GM18505 (cell line): ENCODE measurements around the gene CDH4.

ENCODE experiments used
- ATAC-seq: cut with Tn5 transposase; IDR thresholded peaks from one replicate; pipeline ENCODE4 v1.9.1; 2021; ENCODE audit not compliant: unreplicated experiment
- POLR2A ChIP-seq: IDR thresholded peaks from 4 replicates; pipeline ENCODE4 v1.6.1; 2011; ENCODE audit warnings: borderline replicate concordance; ENCODE audit not compliant: insufficient read depth, insufficient read length; ENCODE audit errors: extremely low read depth

The CDH4 gene

DNA sequence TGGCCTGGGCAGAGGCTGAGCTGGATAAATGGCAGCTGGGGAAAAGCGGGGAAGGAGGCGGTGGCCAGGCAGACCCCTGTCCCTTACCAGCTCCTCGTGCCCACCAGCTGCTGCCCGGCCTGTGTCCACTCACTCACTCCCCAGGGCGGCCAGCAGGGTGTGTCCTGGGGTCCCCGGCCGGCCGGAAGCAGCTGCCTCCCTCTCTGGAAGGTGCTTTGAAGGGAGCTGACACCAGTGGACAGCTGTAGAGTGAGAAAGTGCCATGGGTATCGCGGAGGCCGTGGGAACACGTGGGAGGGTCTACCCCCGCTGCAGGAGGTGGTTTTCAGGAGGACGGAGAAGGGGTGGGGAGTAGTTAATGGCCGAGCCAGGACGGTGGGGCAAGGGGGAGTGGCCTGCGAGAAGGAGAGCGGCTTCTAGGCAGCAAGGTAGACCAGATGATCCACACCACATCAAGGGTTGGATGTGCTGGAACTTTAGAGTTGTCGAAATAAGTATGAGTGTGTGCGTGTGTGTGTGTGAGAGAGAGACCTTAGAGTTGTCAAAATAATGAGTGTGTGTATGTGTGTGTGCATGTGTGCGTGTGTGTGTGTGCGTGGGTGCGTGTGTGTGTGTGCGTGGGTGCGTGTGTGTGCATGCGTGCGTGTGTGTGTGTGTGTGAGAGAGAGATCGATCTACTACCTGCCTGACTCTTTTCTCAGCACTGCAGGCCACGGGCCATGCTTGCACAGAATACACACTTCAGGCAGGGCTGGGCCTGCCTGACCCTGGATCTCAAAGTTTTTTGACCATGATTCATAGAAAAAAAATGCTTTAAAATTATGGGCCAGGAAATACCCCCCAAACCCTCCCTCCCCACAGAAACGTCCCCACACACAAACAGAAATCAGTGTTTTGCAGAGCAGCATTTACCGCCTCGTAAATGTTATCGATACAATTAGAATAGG is 43.9 kb downstream of the CDH4 start:
- no peak for ATAC-seq
- no peak for TF ChIP-seq POLR2A

DNA sequence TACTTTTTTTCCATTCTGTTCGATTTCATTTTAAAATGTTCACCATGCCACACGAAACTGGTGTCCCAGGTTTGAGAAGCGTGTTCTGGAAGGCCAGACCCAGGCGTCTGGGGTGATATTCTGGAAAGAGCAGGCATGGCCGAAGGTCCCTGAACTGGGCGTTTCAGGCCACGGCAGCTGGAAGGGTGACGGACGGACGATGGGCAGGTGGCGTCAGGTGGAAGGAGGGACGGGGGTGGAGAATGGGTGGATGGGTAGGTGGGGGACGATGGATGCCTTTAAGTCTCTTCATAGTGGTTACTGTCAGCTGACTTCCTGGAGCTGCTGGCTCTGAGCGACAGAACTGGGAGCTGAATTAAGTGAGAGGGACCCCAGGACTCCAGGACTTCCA is 44.6 kb downstream of the CDH4 start:
- no peak for ATAC-seq

DNA sequence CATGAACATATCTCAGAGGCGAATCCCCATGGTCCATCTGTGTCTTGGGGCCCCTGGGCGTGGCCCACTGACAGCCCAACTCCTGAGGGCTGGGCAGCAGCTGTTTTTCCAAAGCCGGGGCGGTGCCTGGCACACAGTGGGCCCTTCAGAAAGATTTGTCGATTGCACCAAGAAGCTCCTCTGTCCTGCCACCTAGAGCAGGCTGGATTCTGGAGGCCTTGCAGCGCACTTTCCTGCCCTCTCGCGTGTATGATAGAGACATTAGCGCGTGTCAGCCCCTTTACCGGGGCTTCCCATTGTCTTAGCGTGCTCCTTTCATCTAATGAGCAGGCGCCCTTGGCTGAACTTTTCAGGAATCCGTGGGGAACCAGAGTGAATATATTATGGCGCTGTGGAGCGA is 45.4 kb downstream of the CDH4 start:
- TF ChIP-seq POLR2A = no peak
- no peak for ATAC-seq

More for the DNA sequence above, 44.6 kb downstream of the CDH4 start:
- TF ChIP-seq POLR2A = no peak

DNA sequence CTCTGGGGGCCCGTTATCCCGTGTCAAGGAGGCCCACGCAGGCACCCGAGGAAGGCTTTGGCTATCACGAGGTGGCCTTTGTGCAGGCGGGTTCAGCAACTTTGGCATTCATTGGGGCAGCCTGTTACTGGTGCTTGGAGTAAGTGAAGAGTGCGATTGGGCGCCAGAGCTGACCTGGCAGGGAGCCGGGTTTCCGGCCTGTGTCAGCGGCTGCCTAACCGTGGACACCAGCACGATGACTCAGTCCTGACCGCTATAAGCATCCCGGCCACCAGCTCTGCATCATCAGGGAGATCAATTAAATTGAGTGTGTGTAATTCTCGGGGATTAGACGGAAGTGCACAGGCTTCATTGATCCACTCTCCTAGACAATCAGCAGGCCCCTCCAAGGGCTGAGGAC is 45.9 kb downstream of the CDH4 start:
- TF ChIP-seq POLR2A = no peak
- no peak for ATAC-seq

DNA sequence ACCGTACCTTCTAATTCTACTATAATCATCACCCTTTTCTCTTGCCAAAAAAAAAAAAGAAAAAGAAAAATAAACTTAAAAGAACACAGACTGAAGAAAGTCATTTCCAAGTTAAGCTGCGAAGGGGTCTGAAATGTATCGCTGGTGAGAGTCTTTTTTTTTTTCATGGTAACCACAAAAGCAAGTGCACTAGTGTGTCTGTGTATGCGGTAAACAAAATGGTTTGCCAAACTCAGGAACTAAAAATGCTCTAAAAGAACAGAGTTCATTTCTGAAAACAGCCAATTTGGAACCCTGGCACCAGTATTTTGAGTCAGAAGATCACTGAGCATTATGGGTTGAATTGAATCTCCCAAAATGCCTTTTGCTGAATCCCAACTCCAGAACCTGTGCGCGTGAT is 46.6 kb downstream of the CDH4 start:
- no peak for ATAC-seq
- TF ChIP-seq POLR2A = no peak

DNA sequence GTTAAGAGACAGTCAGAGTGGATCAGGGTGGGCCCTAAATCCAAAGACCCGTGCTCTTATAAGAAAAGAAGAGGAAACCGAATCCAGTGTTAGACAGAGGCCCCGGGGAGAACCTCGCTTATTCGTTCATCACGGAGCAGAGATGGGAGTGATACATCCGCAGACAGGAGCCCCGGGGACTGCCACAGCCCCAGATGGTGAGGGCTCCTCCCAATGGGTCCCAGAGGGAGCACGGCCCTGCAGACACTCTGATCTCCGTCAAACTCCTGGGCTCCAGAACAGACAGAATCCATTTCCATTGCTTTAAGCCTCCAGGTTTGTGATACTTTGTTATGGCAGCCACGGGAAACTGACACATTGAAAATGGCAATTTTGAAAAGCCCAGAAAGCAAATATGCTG is 47.0 kb downstream of the CDH4 start:
- ATAC-seq = no peak

DNA sequence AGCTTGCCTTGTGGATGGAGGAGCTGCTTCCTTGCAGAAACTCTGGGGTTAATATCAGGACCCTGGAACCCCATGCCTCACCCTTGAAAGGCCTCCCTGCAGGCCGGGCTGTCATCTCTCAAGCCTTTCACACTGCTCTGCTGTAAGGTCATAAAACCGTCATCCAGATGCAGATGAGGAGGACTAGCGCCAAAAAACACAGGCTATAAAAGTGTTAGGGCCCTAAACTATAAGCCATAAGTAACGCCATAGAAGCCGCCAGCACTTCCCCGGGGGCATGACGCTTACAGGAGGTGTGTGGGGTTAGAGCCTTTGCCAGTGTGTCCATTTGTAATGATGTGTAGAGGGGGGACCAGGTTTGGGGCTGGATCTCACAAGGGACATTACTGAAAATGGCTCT is 47.6 kb downstream of the CDH4 start:
- no peak for TF ChIP-seq POLR2A
- no peak for ATAC-seq

More for the DNA sequence above, 47.0 kb downstream of the CDH4 start:
- no peak for TF ChIP-seq POLR2A

DNA sequence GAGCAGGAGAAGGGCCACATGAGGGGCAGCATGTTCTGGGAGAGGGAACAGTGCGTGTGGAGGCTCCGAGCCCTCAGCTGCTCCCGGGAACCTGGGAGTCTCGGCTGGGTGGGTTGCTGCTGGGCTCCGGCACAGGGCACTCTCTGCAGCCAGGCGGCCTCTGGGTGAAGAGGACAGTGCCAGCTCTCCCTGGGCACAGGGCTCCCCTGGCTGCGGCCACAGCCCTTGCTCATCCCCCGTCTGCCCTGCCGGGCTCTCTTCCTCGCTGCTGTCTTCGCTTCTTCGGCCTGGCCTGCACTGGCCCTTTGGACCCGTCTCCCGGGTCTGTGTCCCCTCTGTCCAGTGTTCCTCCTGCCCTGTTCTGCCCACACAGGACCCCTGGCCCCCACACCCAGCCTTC is 48.2 kb downstream of the CDH4 start:
- no peak for TF ChIP-seq POLR2A
- ATAC-seq = no peak

DNA sequence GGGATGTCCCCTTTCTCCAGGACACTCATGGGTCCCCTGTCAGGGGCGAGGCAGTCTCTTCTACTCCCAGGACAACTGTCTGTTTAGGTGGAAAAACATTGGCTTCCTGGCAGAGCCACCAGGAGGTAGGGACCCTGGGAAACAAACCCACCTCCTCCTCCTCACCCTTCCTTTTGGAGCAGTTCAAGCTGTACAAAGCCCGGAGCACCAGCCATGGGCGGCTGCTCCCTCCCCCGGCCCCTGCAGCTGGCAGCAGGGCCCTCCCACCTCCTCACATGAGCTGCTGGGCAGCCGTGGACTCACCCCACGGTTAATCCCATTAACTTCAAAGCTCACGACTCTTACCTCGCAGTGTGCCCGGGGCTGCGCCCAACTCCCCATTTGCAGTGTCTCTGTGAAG is 48.6 kb downstream of the CDH4 start:
- no peak for ATAC-seq
- TF ChIP-seq POLR2A = no peak

DNA sequence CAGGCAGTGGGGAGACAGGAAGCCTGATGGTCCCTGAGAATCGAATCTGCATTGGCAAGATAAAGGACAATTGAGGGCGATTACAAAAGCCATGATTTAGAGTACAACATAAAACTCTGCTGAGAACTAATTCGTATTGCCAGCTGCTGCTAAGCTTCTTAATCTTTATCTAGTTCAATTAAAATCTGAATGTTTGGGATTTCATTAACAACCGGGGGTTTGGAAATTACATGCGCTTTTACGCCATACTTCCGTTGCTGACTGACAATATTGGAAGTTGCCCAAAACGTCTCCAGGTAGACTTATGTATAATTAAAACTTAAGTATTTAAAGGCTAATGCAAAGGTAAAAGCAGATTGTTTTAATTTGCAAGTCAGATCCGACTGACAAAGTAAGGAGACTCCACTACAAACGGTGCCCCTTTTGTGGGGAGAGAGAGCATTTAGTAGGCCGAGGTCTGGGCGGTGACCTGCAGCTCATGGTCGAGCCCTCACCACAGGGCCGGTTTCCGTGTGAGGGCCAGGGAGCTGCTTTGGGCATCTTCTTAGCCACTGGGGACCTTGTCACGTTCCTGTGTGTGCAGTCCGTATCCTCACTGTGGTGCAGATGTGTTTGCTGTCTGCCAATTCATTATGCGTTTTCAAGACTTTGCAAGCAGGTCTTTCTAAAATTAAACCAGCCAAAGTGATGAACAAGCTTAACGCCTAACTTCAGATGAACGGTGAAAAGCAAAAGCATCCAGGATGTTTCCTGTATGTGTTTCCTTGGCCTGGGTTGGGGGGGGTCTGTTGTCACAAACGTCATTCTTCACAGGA is 49.9 kb downstream of the CDH4 start:
- ATAC-seq = no peak
- no peak for TF ChIP-seq POLR2A

DNA sequence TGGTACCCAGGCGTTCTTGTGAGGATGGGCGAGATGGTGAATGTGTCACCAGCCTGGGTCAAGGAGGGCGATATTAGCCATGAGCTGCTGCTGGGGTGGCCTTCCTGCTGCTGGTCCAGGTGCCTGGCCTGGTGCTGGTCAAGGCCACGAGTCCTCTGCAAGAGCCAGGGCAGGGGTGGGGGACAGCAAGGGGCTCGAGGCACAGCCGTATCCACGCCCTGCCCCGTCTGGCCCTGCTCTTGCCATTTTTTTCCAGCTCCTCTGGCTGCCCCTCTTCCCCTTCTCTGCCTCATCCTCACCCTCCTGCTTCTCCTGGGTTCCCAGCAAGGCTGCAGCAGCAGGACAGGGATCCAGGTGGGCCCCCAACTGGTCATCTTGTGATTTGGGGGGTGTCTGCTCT is 51.2 kb downstream of the CDH4 start:
- no peak for TF ChIP-seq POLR2A
- no peak for ATAC-seq

DNA sequence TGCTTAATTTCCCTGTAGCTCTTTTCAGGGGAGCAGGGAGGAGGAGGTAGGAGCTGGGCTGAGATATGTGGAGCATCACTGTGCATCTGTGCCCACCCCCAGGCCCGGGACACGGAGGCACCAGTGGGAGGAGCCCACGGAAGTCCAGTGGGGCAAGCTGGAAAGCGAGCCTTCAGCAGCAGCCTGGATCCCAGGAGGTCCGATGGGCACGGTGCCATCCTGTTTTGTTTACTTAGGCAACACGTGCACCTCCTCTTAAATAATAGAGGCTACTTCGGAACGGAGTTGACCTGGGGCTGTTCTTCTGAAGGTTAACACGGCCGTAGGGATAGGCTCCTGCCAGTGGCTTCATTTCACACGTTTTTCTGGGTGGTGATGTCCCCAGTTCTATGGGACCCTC is 51.6 kb downstream of the CDH4 start:
- ATAC-seq = no peak
- no peak for TF ChIP-seq POLR2A

DNA sequence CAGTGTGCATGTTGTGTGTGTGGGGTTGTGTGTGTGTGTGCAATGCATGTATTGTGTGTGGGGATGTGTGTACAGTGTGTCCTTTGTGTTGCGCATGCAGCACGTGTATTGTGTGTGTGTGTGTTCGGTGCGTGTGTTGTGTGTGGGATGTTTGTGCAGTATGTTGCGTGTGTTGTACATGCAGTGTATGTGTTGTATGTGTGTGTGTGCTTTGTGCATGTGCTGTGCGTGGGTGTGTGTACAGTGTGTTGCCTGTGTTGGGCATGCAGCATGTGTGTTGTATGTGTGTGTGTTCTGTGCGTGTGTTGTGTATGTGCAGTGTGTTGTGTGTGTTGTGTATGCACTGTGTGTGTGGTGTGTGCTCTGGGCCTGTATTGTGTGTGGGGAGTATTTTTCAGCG is 52.7 kb downstream of the CDH4 start:
- ATAC-seq = no peak
- no peak for TF ChIP-seq POLR2A
